Astrocyte of the hippocampus (primary cell): ENCODE results near the gene RAB27A.
"Not testable (repeated sequence)": the region's sequence is repeated elsewhere in the genome, so short reads cannot be mapped to it uniquely, and the experiment has no call there.

ENCODE experiments used
- DNase-seq: peaks from one replicate; pipeline ENCODE4 v3.0.0; 2011; ENCODE audit warnings: low read depth, low spot score

The RAB27A gene

GRCh38 chr15:55252201-55252600, 37.4 kb downstream of the RAB27A start:
- not testable (repeated sequence) for DNase-seq

- no peak for DNase-seq
These were observed 38.7 kb downstream of the RAB27A start for GRCh38 chr15:55250941-55251340.

- no peak for DNase-seq
These were observed 39.2 kb downstream of the RAB27A start for GRCh38 chr15:55250392-55250791.

- DNase-seq = not testable (repeated sequence)
These were observed 39.7 kb downstream of the RAB27A start for GRCh38 chr15:55249885-55250284.

- DNase-seq = no peak
These were observed 40.7 kb downstream of the RAB27A start for GRCh38 chr15:55248895-55249294.

- no peak for DNase-seq
These were observed 41.7 kb downstream of the RAB27A start for GRCh38 chr15:55247766-55248427.

- no peak for DNase-seq
These were observed 42.3 kb downstream of the RAB27A start for GRCh38 chr15:55247311-55247710.

GRCh38 chr15:55246567-55246966, 43.0 kb downstream of the RAB27A start:
- DNase-seq = no peak

GRCh38 chr15:55245059-55245458, 44.6 kb downstream of the RAB27A start:
- DNase-seq = no peak

GRCh38 chr15:55241891-55242290, 47.7 kb downstream of the RAB27A start:
- no peak for DNase-seq

- DNase-seq = no peak
These were observed 48.4 kb downstream of the RAB27A start for GRCh38 chr15:55241186-55241585.

GRCh38 chr15:55240125-55240760, 49.4 kb downstream of the RAB27A start:
- DNase-seq = no peak

GRCh38 chr15:55239440-55240124, 50.0 kb downstream of the RAB27A start:
- no peak for DNase-seq

- no peak for DNase-seq
These were observed 50.7 kb downstream of the RAB27A start for GRCh38 chr15:55238877-55239276.

- DNase-seq = no peak
These were observed 52.1 kb downstream of the RAB27A start for GRCh38 chr15:55237219-55238130.

- no peak for DNase-seq
These were observed 54.0 kb downstream of the RAB27A start for GRCh38 chr15:55235546-55236036.

- DNase-seq = no peak
These were observed 54.9 kb downstream of the RAB27A start for GRCh38 chr15:55234800-55235104.

- DNase-seq = no peak
These were observed 55.4 kb downstream of the RAB27A start for GRCh38 chr15:55234104-55234799.

GRCh38 chr15:55231455-55231854, 58.2 kb downstream of the RAB27A start:
- DNase-seq = no peak

- DNase-seq = no peak
These were observed 58.7 kb downstream of the RAB27A start for GRCh38 chr15:55230953-55231352.

- DNase-seq = peak; percentile 20
These were observed 59.5 kb downstream of the RAB27A start for GRCh38 chr15:55230051-55230670.
